Stromal cell of bone marrow (primary cell): ENCODE data around the gene WDR1.

ENCODE experiments used
- DNase-seq: peaks from one replicate; pipeline ENCODE4 v3.0.0-alpha.2; 2012; ENCODE audit warnings: low read depth

WDR1 gene

DNA sequence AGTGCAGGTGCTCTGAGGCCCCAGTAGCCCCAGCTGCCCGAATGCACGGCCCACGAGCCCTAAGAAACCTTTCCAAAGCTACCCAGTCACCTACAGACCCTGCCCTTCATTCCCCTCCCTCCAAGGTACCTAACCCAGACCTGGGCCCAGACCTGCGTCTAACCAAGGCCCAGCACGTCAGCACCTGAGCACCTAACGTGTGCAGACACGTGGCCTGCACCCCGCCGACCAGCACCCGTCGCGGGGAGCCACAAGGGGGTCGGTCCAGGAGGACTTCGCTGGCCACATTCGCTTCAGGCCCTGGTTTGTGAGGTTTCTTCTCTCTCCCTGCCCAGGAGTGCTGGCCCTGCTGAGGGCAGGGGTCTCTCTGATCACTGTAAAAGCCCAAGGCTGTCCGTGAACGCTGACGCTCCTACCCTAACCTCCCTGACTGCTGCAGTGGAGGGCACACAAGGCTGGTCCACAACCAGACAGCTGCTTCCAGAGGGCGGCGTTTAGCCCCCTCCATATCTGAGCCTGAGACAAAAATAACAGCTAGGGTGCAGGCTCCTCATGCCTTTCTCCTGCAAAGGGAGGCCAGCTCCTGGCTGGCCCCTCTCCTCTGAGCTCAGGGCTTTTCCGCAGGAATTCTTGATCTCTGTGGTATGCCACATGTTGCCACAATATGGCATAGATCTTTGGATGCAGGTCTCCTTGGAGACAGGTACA is 31.8 kb downstream of the WDR1 start:
- no peak for DNase-seq

DNA sequence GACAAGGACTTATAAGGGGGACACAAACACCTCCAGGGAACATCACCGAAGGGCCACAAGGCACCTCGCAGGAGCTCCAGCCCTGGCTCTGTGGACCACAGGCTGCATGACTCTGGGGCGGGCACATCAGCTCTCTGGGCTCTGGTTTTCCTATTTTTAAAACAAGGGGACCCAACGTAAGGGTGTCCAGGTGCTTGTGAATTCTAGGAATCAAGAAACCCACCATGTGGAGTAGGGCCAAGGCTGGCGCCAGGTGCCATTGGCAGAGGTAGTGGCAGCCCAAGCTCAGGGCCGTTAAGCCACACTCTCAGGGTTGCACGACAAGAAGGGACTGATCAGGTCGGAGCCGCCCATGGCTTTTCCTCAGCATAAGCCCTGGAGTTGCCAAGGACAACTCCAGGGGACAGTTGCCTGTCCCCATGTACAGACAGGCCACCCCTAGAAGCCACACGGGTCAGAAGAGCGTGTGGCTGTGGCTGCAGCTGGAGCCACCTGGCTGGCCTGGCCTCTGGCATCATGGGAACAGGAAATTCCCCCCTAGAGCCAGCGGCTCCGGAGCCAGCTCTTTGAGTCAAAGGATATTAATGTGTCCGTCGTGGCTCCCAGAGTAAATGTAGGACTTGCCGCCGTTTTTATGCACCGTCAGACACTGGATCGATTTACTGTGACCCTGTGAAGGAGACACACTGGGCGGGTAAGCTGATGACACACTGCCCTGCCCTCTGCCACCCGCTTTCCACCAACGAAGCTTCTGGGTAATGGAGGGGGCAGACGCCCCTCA is 32.5 kb downstream of the WDR1 start:
- DNase-seq = no peak

DNA sequence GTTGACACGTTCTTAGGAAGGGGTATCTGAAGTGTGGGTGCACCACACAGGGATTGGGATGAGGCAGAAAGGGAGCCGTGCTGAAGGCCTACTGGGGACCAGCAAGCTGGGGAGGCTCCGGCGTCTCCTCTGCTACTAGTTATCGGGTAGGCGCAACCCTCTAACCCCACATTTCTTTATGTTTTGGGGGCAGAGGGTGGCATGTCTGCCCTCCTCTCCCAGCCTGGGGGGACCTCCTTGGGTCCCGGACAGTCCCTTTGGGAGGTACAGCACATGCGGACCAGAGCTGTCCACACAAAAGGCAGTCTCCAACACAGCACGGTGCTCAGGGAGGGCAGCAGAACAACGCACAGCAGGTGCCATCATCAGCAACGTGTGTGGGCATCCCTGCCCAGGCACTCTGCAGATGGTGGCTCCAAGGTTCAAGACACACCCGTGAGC is 33.2 kb downstream of the WDR1 start:
- DNase-seq = no peak

DNA sequence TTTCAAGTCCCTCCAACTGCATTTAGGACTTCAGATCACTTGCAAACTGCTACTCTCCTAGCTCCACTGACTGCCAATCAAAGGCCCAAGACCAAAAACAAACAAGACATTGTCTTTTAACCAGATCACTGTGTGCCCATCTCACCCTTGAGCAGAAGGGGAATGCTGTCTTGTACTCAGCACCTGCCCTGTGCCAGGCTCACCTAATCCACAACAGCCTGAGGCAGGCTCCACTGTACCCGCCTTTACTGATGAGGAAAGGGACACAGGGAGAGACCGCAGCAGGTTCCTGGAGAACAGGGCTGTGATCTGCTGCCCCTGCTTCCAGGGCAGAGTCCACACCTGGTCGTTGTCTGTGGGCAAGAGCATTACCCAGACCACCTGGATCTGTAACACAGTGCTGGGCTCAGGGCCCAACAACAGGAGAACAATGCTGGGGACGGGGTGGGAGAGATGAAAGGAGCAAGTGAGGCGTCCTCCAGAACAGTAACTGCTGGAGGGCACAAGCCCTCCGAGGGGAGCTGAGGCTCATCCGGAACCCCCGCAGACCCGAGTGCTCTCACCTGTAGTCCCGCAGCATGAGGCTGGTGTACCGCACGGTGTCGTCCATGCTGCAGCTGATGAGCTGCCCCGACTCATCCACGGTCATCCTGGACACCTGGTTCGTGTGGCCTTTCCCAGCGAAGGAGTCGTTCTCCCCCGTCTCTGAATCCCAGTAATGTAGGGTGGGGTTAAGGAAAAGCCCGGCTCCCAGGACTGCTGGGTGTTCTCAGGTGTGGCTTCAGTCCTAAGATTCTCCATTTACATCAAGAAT is 33.9 kb downstream of the WDR1 start:
- DNase-seq = no peak

DNA sequence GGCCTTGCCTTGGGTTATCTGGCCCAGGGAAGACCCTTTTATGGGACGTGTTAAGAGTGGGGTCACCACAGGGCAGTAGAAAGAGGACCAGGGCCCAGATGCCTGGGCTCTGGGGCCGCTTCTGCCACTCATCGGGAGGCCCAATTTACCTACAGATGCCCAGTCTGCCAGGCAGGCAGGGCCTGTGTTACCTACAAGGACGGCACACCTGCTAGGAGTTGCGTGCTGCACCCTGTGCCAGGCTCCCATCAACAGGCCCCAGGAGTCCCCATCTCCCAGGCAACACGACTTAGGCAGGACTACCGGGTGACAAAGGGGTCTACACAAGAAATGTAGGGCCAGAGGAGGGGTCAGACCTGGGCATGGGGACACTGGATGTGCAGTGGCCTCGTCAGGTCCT is 34.6 kb downstream of the WDR1 start:
- no peak for DNase-seq

DNA sequence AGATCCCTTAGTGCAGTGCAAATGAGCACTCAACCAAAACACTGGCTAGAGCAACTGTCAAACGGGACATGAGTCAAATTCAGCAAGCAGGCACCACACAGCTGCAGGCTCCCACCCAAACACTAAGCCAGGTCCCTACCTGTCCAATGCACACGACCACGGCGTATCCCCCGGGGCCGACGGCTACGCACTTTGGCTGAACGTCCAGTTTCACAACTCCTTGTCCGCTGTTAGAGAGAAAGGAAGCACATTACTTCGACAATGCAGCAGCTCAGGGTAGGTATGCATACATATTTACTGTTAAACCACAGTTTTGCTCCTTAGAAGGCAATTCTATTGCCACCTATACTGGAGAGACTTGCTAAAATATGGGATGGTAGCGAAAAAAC is 35.4 kb downstream of the WDR1 start:
- DNase-seq = no peak

DNA sequence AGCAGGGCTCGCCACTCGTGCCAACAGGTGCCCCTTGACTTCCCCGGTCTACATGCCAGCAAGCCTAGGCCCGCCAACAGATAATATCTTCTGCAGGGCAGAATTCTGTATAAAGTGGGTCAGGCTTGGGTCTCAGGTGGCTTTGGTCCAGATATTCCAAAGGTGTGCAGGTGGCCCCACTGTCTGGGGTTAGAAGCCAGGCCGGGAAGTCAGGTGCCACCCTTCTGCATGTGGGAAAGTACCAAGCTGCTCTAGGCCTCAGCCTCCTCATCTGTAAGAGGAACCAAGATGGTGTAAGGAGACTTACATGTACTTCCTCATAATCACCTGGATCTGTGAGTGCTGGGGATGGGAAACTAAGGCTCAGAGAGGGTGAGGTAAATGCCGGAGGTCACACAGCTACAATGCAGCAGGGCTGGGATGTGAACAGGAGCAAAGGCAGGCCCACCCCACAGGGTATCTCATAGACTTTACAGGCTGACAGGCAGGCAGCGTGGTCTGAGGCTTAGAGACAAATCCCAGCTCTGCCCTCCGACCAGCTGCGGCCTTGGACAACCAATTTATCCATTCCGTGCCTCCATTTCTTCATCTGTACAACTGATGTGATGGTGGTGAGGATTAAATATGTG is 35.9 kb downstream of the WDR1 start:
- no peak for DNase-seq

DNA sequence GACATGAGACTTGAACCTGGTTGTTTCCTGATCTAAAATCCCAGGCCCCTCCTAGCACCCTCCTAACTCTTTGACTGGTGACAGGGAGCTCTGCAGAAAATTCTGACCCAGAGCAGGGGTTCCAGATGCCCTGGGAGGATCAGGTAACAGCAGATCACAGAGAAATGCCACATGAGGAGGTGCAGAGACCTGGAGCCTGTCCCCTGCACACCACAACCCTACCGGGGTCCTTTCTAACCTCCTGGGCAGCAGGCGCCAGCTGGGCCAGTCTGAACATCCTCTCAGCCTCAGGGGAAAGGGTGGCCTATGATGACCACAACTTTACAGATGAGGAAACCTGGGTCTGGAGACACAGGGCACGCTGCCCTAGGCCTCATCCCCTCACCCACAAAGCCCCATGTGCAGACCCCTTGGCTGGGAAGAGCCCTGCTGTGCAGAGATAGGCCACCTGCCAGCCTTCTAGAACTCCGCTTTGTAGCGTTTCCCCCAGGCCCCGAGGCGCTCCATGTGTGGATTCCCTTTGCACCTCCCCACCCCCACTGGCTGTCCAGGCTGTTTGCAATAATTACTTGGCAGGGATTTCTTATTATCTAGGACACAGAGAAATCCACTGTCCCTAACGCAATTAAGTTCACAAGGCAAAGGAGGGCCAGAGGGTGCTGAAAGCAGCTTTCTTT is 36.5 kb downstream of the WDR1 start:
- no peak for DNase-seq

DNA sequence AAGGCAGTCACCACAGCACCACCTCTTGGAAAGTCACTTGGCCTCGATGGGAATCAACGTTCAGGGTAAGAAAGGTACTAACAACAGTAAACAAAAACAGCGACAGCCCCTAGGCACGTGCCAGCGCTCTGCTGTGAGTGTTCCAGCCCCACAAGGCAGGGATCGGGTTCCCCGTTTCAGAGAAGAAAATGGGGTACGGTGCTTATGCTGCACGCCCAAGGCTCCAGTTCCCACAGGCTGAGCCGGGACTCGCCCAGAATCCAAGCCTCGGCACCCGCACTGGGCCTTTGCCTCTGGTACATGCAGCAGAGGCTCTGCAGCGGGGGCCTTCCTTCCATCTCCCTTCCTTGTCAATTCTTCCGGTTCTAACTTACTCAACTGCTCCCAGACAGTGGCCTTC is 37.3 kb downstream of the WDR1 start:
- DNase-seq = no peak

DNA sequence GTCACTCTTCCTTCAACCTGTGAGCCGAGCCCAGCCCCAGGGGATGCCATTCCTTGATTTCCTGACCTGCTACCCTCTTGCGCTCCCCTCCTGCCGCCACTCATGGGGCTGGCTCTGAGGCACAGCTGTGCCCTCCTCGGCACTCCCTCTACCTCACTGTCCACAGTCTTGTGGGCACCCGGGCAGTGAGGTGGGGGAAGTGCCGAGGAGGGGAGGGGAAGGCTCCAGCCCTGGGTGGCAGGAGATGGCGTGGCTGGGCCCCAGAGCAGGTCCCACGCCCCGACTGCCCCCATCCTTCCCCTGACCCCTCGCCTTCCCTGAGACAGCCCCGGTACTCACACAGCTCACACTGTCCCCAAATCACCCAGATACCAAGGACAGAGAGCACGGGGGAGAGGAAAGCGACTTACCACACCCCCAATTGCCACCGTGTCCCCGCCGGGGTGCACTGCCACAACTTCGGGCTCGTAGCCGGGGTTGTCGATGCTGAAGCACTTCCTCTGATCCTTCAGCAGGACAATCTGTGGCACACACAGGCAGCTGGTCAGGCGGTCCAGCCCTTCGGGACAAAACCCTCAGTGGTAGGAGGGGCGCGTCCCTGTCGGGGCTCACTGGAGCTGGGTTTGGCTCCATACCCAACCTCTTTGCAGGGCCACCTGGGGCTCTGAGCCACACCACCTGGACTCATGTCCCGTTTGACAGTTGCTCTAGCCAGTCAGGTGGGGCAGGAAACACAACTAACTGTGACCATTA is 37.9 kb downstream of the WDR1 start:
- DNase-seq = no peak

DNA sequence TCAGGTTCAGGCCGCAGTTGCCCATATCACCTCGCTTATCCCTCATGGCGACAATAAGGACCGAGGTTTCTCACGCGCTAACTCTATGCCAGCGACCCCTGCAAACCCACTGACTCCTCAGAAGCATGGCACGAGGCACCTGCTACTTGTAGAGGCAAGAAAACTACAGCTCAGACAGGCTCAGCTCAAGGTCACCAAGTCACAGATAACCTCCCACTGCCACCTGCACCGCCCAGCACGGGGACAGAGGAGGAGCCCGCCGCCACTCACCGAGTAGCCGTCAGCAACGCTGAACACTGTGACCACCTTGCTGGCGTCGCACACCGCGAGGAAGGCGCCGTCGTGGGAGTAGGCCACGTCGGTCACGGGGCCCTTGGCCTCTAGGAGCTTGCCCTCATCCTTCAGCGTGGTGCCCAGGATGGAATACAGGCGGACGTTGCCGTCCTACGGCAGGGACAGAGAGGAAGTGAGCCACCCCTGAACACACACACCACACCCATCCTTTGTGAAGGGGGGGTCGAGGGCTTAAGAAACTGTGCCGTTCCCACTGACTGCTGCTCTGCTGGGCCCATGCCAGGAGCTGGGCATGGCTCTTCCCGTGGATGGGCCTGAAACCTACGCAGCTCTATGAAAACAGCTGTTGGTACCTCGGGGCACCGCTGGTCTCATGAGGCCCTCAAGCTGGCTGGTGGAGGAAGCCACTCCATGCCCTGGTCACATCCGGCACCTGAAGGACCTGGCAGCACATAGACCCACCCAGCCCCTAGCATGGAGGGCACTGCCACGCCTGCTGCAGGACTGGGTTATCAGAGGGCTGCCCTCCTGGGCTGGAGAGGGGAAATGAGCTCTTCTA is 38.9 kb downstream of the WDR1 start:
- no peak for DNase-seq

DNA sequence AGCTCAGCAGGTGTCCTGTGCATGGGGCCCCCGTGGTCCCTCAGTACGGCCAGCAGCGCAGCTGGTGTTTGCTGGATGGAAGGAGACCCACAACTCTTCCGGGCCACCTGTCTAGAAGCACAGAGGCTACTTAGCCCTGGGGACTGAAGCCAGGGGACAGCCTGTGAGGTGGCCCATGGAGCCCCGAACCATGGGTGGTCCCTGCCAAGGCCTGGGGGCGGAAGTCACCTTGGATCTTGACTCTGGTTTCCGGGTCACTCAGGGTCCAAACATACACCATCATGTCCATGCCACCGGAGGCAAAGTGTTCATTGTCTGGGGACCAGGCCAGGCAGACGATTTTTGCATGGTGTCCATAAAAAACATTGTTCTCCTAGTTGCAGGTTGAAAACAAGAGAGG is 39.5 kb downstream of the WDR1 start:
- no peak for DNase-seq

DNA sequence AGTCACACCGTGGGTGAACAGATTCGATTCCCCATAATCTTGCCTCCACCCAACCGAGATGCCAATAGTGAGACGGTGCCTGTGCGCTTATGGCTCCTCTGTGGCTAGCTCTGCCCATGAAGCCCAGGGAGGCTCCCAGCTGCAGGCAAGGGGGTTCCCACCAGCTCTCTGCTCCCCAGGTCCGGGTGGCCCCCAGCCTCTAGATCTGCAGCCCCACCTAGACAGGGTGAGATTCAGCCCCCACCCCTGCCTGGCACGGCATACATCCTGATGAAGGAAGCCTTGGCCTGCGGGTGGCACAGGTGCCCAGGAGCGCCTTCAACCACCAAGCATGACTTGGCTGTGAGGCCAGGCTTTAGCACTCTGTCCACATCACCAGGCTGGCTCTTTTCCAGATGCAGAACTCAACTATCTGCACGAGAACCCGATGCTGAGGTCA is 40.6 kb downstream of the WDR1 start:
- no peak for DNase-seq

DNA sequence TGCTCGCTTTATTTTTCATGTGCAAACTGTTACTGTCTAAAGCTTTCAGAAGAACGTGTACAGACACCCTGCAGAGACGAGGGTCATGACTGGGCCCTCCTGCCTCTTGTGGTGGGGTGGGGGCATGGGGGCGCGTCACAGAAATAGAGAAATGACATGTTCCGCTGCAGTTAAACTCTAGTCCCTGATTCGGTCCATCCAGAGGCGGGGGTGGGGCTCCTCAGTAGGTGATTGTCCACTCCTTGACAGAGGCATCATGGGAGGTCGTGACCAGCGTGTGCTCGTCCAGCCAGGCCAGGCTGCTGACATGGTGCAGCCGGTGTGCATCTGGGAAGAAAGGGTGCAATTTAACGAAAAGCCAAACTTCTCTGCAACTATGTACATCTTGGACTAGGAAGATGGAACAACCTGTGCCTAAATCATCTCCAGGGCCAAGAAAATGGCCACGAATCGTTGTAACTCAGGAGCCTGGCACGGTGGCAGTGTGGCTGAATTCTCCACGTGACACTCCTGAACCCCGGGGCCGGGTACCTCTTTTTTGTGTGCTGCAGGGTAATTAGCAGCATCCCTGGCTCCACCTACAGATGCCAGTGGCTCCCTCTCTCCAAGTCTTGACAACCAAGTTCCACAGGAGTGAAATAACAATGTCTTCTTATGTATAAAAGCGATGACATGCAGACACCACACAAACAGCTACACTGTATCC is 41.3 kb downstream of the WDR1 start:
- no peak for DNase-seq

DNA sequence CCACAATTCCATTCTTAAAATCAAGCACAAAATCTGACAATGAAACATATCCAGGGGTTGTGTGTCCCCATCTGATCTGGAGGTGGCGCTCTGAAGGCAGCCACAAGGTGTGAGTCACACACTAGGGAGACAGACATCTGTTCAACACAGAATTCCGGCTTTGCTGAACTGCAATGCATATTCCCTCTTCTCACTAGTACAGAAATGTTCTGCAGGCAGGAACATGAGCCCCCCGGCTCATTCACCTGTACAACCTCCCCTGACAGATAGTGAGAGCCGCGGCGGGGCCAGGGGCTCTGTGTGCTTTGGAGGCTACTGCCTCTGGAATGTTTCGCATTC is 41.9 kb downstream of the WDR1 start:
- DNase-seq = no peak

DNA sequence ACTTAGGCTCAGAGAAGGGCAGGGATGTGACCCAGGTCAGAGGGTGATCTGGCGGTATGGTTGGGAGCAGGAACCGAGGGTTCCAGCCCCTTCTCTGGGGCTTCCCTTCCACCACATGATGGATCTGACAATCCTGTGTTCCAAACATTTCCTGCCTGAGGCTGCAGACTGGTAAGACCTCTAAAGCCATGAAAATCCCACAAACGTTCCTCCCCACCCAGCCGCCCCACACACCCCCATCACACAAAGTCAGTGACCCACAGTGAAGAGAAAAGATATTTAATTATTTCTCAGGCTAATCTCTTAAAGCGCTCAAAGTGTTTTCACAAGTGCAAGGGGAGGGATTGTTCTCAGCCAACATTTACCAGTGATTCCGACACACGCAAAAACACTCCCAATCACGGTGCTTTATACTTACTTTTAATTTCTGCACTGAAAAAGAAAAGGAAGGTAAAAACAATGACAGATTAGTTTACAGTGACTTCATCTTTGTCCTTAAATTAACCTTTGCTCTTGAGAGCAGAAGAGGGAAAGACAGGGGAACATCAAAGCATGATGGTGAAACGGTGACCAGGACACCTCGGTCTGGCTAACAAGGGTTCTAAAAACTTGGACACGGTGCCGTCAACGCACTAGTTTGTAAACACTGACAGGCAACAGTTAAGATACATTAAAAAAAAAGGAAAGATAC is 42.4 kb downstream of the WDR1 start:
- DNase-seq = no peak

DNA sequence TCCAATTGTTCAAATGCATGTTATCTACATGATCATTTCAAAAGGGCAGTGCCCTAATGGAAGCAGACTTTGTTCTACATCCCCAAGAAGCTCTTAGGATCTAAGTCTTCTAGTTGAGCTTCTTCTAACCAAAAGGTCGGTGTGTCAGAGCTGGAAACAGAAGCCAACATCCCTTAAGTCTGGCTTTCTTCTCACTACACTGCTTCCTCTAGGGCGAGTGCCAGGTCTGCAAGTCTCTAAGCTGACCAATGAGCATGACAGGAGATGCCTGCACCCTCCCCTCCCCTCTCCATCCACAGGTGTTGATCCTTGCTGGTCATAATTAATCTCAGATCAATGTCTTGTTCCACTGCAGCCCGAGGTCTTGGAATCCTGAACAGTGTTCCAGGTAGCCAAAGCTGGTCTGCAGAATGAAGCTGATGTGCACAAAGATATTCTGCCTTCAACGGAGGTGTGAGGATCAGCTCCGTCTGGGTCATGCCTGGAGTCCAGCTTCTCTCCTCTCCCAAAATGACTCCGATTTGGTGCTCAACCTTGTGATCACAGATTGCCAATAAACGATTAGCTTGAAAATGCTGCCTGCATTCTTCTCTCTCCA is 44.1 kb downstream of the WDR1 start:
- DNase-seq = no peak

DNA sequence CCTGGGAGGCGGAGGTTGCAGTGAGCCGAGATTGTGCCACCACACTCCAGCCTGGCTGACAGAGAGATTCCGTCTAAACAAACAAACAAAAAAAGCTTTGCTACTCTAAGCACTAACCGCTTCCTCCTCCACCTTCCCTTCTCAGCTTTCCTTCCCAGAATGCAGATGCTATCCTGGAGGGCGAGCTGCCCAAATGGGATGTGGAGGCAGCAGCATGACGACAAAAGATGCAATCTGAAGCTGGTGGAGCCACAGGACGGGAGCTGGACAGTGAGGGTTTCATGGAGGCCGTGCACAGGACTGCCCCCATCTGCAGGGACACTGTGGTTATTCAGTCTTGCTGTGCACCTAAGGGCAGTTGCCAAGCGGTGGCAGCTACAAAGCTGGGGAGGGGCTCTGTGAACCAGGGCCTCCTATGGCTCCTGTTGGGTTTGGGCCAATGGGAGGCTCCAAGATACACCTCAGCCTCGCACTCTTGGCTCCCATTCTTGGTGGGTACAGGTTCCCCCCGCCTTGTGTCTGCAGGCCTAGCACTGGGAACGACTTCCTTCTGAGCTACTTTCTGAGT is 47.4 kb downstream of the WDR1 start:
- no peak for DNase-seq
